Transverse colon (tissue), 4 donors: ENCODE results near the gene KIF3A.

Experiments used
- CTCF ChIP-seq, 5 experiments: fragments of 200-600 bp in 3 of 5; fragments of 450-650 bp in 2 of 5; sonication (generic) in 3 of 5; IDR thresholded peaks; 1 replicate in 2 of 5; 2 replicates in 3 of 5; pipeline ENCODE4 v1.5.1; 2016 to 2017; ENCODE audit warnings: antibody characterized with exemption in 5 of 5, inconsistent platforms in 3 of 5, mild to moderate bottlenecking in 2 of 5, moderate library complexity in 1 of 5
- EP300 ChIP-seq: sonication (generic); formaldehyde crosslinking; IDR thresholded peaks from one replicate; pipeline ENCODE4 v1.6.1; 2017; ENCODE audit warnings: antibody characterized with exemption, low read depth
- POLR2A ChIP-seq: fragments of 450-650 bp; IDR thresholded peaks from one replicate; pipeline ENCODE4 v1.6.1; 2016; ENCODE audit warnings: antibody characterized with exemption, mild to moderate bottlenecking, moderate library complexity
- POLR2AphosphoS5 ChIP-seq, 3 donors: sonication (generic); formaldehyde crosslinking; IDR thresholded peaks; one replicate each; pipeline ENCODE4 v1.6.1; 2016; ENCODE audit warnings: antibody characterized with exemption in 3 of 3

GRCh38 chr5:132739232-132739631 is 1.9 kb upstream of the KIF3A start:
- TF ChIP-seq CTCF (IDR thresholded peaks at IDR 0.05) (no peak), POLR2A (no peak), POLR2AphosphoS5 (IDR thresholded peaks at IDR 0.05) (no peak), EP300 (no peak)
